Measurements from ENCODE around the gene DENND1B.

GRCh38 chr1:197705941-197706340 is 69.3 kb downstream of the DENND1B start:
- TF ChIP-seq CTCF (IDR thresholded peaks at IDR 0.05) = no peak
- TF ChIP-seq EZH2phosphoT487 (IDR thresholded peaks at IDR 0.05) = no peak

Measured in neural progenitor cell (in vitro differentiated cells).